ENCODE measurements around the gene ARID1A. TPM values are rescaled to one million over a fixed set of nuclear protein-coding genes. Genes with fewer than 3 reads are reported as not detected.

Gene ARID1A
- total and polyA plus RNA-seq, 9 of the 15 experiments (the other 6 are each of a cell fraction or from before 2014, with no cell fraction given) = 8.3 to 88.3 (median 22.5) TPM

DNA sequence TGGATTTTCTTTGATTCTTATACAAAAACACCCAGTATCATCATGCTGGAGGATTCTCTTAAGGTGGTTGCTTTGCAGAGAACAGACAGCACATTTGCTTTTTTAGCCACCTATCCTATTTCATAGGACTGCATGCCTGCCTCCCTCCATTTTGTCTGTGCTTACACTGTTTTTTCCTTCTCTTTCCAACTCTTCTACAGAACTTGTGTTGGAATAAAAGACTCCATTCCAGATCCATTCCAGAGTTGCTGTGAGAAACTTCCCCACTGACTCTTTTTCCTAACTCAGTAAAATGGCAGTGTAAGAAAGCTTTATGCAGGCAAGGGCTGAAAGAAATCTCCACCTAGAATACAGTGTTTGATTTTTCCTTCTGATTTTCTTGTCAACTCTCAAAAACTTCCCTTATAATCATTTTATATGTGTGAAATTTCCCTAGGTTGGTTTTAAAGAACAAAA is 5.2 kb upstream of the ARID1A start (continued):
- no peak for TF ChIP-seq MED1 (CRISPR knock-in tag; IDR thresholded peaks at IDR 0.05; ENCODE audit: borderline replicate concordance)
- TF ChIP-seq, protein P1, sequence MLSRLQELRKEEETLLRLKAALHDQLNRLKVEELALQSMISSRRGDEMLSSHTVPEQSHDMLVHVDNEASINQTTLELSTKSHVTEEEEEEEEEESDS (CRISPR knock-in tag; IDR thresholded peaks at IDR 0.05) = no peak
- TF ChIP-seq ETS2 (tag; IDR thresholded peaks at IDR 0.05; ENCODE audit: borderline replicate concordance, poor library complexity, severe bottlenecking) = no peak
- no peak; the same call in 1 of the 2 replicates for TF ChIP-seq DMBX1 (CRISPR knock-in tag; IDR thresholded peaks at IDR 0.05; ENCODE audit: borderline replicate concordance)
- no peak for TF ChIP-seq ZNF212 (CRISPR knock-in tag; IDR thresholded peaks at IDR 0.05)
- TF ChIP-seq ZNF311 (CRISPR knock-in tag; IDR thresholded peaks at IDR 0.05) = 0 out of 2 replicates have a peak, but pooled peaks have one; percentile 46
- TF ChIP-seq, protein P2, sequence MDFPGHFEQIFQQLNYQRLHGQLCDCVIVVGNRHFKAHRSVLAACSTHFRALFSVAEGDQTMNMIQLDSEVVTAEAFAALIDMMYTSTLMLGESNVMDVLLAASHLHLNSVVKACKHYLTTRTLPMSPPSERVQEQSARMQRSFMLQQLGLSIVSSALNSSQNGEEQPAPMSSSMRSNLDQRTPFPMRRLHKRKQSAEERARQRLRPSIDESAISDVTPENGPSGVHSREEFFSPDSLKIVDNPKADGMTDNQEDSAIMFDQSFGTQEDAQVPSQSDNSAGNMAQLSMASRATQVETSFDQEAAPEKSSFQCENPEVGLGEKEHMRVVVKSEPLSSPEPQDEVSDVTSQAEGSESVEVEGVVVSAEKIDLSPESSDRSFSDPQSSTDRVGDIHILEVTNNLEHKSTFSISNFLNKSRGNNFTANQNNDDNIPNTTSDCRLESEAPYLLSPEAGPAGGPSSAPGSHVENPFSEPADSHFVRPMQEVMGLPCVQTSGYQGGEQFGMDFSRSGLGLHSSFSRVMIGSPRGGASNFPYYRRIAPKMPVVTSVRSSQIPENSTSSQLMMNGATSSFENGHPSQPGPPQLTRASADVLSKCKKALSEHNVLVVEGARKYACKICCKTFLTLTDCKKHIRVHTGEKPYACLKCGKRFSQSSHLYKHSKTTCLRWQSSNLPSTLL (IDR thresholded peaks at IDR 0.05) = no peak
- TF ChIP-seq MAFG (tag; conservative IDR thresholded peaks at IDR 0.05) = no peak
- TF ChIP-seq PTRF (tag; IDR thresholded peaks at IDR 0.05) = peak; percentile 24; the same call in 1 of the 2 replicates
- 0 out of 2 replicates have a peak, but pooled peaks have one; percentile 5 for TF ChIP-seq ARID1B (IDR thresholded peaks at IDR 0.05)
- no peak for TF ChIP-seq ZFX (CRISPR knock-in tag; IDR thresholded peaks at IDR 0.05)
- no peak for TF ChIP-seq NR2C1 (IDR thresholded peaks at IDR 0.05)
- TF ChIP-seq NR2C1 (tag; IDR thresholded peaks at IDR 0.05) = 0 out of 2 replicates have a peak, but pooled peaks have one; percentile 29
- TF ChIP-seq TOE1 (IDR thresholded peaks at IDR 0.05; ENCODE audit: borderline replicate concordance) = 0 out of 2 replicates have a peak, but pooled peaks have one; percentile 28
- no peak for TF ChIP-seq TOE1 (CRISPR knock-in tag; IDR thresholded peaks at IDR 0.05; ENCODE audit: borderline replicate concordance, low read depth)
- no peak for TF ChIP-seq MXI1 (IDR thresholded peaks at IDR 0.05; ENCODE audit: low read depth, low read length)
- TF ChIP-seq, protein P3, sequence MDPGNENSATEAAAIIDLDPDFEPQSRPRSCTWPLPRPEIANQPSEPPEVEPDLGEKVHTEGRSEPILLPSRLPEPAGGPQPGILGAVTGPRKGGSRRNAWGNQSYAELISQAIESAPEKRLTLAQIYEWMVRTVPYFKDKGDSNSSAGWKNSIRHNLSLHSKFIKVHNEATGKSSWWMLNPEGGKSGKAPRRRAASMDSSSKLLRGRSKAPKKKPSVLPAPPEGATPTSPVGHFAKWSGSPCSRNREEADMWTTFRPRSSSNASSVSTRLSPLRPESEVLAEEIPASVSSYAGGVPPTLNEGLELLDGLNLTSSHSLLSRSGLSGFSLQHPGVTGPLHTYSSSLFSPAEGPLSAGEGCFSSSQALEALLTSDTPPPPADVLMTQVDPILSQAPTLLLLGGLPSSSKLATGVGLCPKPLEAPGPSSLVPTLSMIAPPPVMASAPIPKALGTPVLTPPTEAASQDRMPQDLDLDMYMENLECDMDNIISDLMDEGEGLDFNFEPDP (CRISPR knock-in tag; IDR thresholded peaks at IDR 0.05) = no peak
- TF ChIP-seq ZNF3 (CRISPR knock-in tag; IDR thresholded peaks at IDR 0.05) = peak; percentile 57; the same call in 1 of the 2 replicates
- no peak for TF ChIP-seq SMC3 (conservative IDR thresholded peaks at IDR 0.05; ENCODE audit: insufficient read depth, low read depth, low read length)
- TF ChIP-seq NONO (IDR thresholded peaks at IDR 0.05; ENCODE audit: low read depth in 2 of 2, low read length in 1 of 2) = no peak
- no peak for TF ChIP-seq RUNX1 (IDR thresholded peaks at IDR 0.05; ENCODE audit: low read depth)
- no peak for TF ChIP-seq ZBTB8A (IDR thresholded peaks at IDR 0.05; ENCODE audit: partially characterized antibody)
- TF ChIP-seq STAT5A (IDR thresholded peaks at IDR 0.05; ENCODE audit: borderline replicate concordance, low read length) = no peak
- no peak for TF ChIP-seq ZNF444 (CRISPR knock-in tag; IDR thresholded peaks at IDR 0.05)
- TF ChIP-seq, protein P4, sequence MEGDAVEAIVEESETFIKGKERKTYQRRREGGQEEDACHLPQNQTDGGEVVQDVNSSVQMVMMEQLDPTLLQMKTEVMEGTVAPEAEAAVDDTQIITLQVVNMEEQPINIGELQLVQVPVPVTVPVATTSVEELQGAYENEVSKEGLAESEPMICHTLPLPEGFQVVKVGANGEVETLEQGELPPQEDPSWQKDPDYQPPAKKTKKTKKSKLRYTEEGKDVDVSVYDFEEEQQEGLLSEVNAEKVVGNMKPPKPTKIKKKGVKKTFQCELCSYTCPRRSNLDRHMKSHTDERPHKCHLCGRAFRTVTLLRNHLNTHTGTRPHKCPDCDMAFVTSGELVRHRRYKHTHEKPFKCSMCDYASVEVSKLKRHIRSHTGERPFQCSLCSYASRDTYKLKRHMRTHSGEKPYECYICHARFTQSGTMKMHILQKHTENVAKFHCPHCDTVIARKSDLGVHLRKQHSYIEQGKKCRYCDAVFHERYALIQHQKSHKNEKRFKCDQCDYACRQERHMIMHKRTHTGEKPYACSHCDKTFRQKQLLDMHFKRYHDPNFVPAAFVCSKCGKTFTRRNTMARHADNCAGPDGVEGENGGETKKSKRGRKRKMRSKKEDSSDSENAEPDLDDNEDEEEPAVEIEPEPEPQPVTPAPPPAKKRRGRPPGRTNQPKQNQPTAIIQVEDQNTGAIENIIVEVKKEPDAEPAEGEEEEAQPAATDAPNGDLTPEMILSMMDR (IDR thresholded peaks at IDR 0.05 in 2 of 3, conservative IDR thresholded peaks at IDR 0.05 in 1 of 3; ENCODE audit: insufficient read depth in 2 of 3, low read depth in 1 of 3, low read length in 3 of 3) = no peak

Measured in K562 (cell line).